ENCODE results near the gene CIZ1. TPM values are rescaled to one million over a fixed set of nuclear protein-coding genes. Genes with fewer than 3 reads are reported as not detected.
"Not testable (repeated sequence)": the region's sequence is repeated elsewhere in the genome, so short reads cannot be mapped to it uniquely, and the experiment has no call there.

Gene CIZ1
- total RNA-seq, 1 donor from 2014 or later, result 164 TPM

DNA sequence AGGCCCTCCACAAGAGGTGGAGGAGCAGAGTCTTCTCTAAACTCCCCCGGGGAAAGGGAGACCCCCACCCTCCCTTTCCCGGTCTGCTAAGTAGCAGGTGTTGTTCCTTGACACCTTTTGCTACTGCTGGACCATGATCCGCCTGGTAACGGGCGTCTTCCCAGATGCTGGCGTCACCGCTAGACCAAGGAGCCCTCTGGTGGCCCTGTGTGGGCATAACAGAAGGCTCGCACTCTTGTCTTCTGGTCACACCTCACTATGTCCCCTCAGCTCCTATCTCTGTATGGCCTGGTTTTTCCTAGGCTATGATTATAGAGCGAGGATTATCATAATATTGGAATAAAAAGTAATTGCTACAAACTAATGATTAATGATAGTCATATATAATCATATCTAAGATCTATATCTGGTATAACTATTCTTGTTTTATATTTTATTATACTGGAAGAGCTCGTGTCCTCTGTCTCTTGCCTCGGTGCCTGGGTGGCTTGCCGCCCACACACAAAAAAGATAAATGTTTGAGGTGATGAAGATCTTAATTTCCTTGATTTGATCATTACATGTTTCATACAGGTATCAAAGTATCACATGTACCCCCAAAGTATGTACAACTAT is 61.3 kb downstream of the CIZ1 start:
- not testable (repeated sequence) for DNase-seq (ENCODE audit: low spot score, unreplicated experiment); H3K27me3 Mint-ChIP-seq; H3K36me3 Mint-ChIP-seq (ENCODE audit: insufficient read depth); H3K9me3 Mint-ChIP-seq (ENCODE audit: low read depth); H3K27ac Mint-ChIP-seq
- peaks cover 21% of the 10 kb centered on the region for H3K4me1 Mint-ChIP-seq (ENCODE audit: low read depth)
- peak overlapping the region; percentile 98 for H3K4me3 Mint-ChIP-seq (ENCODE audit: low read depth)
- TF ChIP-seq, protein P1, sequence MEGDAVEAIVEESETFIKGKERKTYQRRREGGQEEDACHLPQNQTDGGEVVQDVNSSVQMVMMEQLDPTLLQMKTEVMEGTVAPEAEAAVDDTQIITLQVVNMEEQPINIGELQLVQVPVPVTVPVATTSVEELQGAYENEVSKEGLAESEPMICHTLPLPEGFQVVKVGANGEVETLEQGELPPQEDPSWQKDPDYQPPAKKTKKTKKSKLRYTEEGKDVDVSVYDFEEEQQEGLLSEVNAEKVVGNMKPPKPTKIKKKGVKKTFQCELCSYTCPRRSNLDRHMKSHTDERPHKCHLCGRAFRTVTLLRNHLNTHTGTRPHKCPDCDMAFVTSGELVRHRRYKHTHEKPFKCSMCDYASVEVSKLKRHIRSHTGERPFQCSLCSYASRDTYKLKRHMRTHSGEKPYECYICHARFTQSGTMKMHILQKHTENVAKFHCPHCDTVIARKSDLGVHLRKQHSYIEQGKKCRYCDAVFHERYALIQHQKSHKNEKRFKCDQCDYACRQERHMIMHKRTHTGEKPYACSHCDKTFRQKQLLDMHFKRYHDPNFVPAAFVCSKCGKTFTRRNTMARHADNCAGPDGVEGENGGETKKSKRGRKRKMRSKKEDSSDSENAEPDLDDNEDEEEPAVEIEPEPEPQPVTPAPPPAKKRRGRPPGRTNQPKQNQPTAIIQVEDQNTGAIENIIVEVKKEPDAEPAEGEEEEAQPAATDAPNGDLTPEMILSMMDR (IDR thresholded peaks at IDR 0.05; ENCODE audit: unreplicated experiment), result peak; percentile 46

GRCh38 chr9:128128836-128129590 is 62.4 kb downstream of the CIZ1 start:
- TF ChIP-seq, protein P1 (IDR thresholded peaks at IDR 0.05; ENCODE audit: unreplicated experiment), result no peak
- no peak overlapping the region for H3K27ac Mint-ChIP-seq
- H3K27me3 Mint-ChIP-seq, result peaks cover 3% of the 10 kb centered on the region
- H3K4me1 Mint-ChIP-seq (ENCODE audit: low read depth), result peaks cover 21% of the 10 kb centered on the region
- peaks cover 2% of the 10 kb centered on the region for H3K36me3 Mint-ChIP-seq (ENCODE audit: insufficient read depth)
- H3K9me3 Mint-ChIP-seq (ENCODE audit: low read depth), result peaks cover 5% of the 10 kb centered on the region
- peak overlapping the region; percentile 98 for H3K4me3 Mint-ChIP-seq (ENCODE audit: low read depth)
- DNase-seq (ENCODE audit: low spot score, unreplicated experiment), result no peak

GRCh38 chr9:128127990-128128835 is 63.2 kb downstream of the CIZ1 start:
- DNase-seq (ENCODE audit: low spot score, unreplicated experiment), result peak; percentile 73
- Mint-ChIP-seq H3K4me1 (ENCODE audit: low read depth) (peaks cover 21% of the 10 kb centered on the region), H3K27me3 (peaks cover 3% of the 10 kb centered on the region), H3K9me3 (ENCODE audit: low read depth) (peaks cover 5% of the 10 kb centered on the region), H3K36me3 (ENCODE audit: insufficient read depth) (peaks cover 4% of the 10 kb centered on the region), H3K4me3 (ENCODE audit: low read depth) (peak overlapping the region; percentile 98), H3K27ac (peak overlapping the region; percentile 99)
- TF ChIP-seq, protein P1 (IDR thresholded peaks at IDR 0.05; ENCODE audit: unreplicated experiment), result no peak

- DNase-seq (ENCODE audit: low spot score, unreplicated experiment), result peak; percentile 63
- H3K36me3 Mint-ChIP-seq (ENCODE audit: insufficient read depth), result peaks cover 4% of the 10 kb centered on the region
- peak within 1 kb of the TSS; percentile 99 for H3K27ac Mint-ChIP-seq
- TF ChIP-seq, protein P1 (IDR thresholded peaks at IDR 0.05; ENCODE audit: unreplicated experiment), result no peak
- H3K9me3 Mint-ChIP-seq (ENCODE audit: low read depth), result peaks cover 5% of the 10 kb centered on the region
- H3K4me1 Mint-ChIP-seq (ENCODE audit: low read depth), result peaks cover 15% of the 10 kb centered on the region
- H3K27me3 Mint-ChIP-seq, result peaks cover 3% of the 10 kb centered on the region
- peak within 1 kb of the TSS; percentile 98 for H3K4me3 Mint-ChIP-seq (ENCODE audit: low read depth)
Measured at GRCh38 chr9:128127568-128127989, 63.8 kb downstream of the CIZ1 start, which contains the start of gene PTGES2. TSS of gene PTGES2 (minus strand) at chr9:128127729. CDS start at chr9:128127717, 12 bp downstream.

Data from progenitor cell of endocrine pancreas (in vitro differentiated cells).